ENCODE data around the gene KANSL1. TPM values are rescaled to one million over a fixed set of nuclear protein-coding genes. Genes with fewer than 3 reads are reported as not detected.
"Not testable (repeated sequence)": the region's sequence is repeated elsewhere in the genome, so short reads cannot be mapped to it uniquely, and the experiment has no call there.

Gene KANSL1
- total RNA-seq, 4 donors from 2014 or later: 53.8 to 107 (median 60.6) TPM

GRCh38 chr17:46009681-46010596 lies 183.3 kb downstream of the KANSL1 start:
- H3K4me3 ChIP-seq (ENCODE audit: low read depth, poor library complexity, severe bottlenecking): no peak overlapping the region
- TF ChIP-seq CTCF (IDR thresholded peaks at IDR 0.05): no peak
- TF ChIP-seq POLR2A (IDR thresholded peaks at IDR 0.05): no peak
- intact Hi-C loops (cut with DNase I; ENCODE audit: low total_unique reads): no loop called here
- DNase-seq (ENCODE audit: low spot score in 2 of 2): no peak
- WGBS, 2 donors: 79 to 87% methylated on average over 33 of the region's 33 CpGs

GRCh38 chr17:46008591-46008990 lies 184.6 kb downstream of the KANSL1 start:
- WGBS, 2 donors: 86 to 89% methylated on average over 9 of the region's 9 CpGs
- no peak overlapping the region for H3K4me3 ChIP-seq (ENCODE audit: low read depth, poor library complexity, severe bottlenecking)
- intact Hi-C loops (cut with DNase I; ENCODE audit: low total_unique reads): no loop called here
- TF ChIP-seq POLR2A (IDR thresholded peaks at IDR 0.05) (no peak), CTCF (IDR thresholded peaks at IDR 0.05) (no peak)
- no peak for DNase-seq (ENCODE audit: low spot score in 2 of 2)

GRCh38 chr17:46007461-46007965 lies 185.7 kb downstream of the KANSL1 start:
- TF ChIP-seq POLR2A (IDR thresholded peaks at IDR 0.05) (no peak), CTCF (IDR thresholded peaks at IDR 0.05) (no peak)
- 63 to 67% methylated on average over 2 of the region's 2 CpGs for WGBS, 2 donors

GRCh38 chr17:46006082-46006481 lies 187.1 kb downstream of the KANSL1 start:
- H3K4me3 ChIP-seq (ENCODE audit: low read depth, poor library complexity, severe bottlenecking); DNase-seq (ENCODE audit: low spot score in 2 of 2); intact Hi-C loops (cut with DNase I; ENCODE audit: low total_unique reads): not testable (repeated sequence)
- 100% methylated on average over 1 of the region's 1 CpG for WGBS, 2 donors

More at GRCh38 chr17:46007461-46007965, 185.7 kb downstream of the KANSL1 start:
- intact Hi-C loops (cut with DNase I; ENCODE audit: low total_unique reads): no loop called here
- H3K4me3 ChIP-seq (ENCODE audit: low read depth, poor library complexity, severe bottlenecking): no peak overlapping the region
- no peak for DNase-seq (ENCODE audit: low spot score in 2 of 2)

- WGBS, 2 donors: 24 to 55% methylated on average over 5 to 6 of the region's 6 CpGs
- no peak overlapping the region for H3K4me3 ChIP-seq (ENCODE audit: low read depth, poor library complexity, severe bottlenecking)
- TF ChIP-seq CTCF (IDR thresholded peaks at IDR 0.05) (no peak), POLR2A (IDR thresholded peaks at IDR 0.05) (no peak)
- DNase-seq (ENCODE audit: low spot score in 2 of 2): no peak
- intact Hi-C loops (cut with DNase I; ENCODE audit: low total_unique reads): loop anchor here (5.0 kb wide), 1 partner anchor 208 kb away; no protein-coding TSS in a partner anchor
Observed at GRCh38 chr17:46003907-46004748, 189.1 kb downstream of the KANSL1 start.

GRCh38 chr17:46002973-46003316 lies 190.3 kb downstream of the KANSL1 start:
- intact Hi-C loops (cut with DNase I; ENCODE audit: low total_unique reads): loop anchor here (5.0 kb wide), 1 partner anchor 209 kb away; no protein-coding TSS in a partner anchor
- no peak overlapping the region for H3K4me3 ChIP-seq (ENCODE audit: low read depth, poor library complexity, severe bottlenecking)
- TF ChIP-seq CTCF (IDR thresholded peaks at IDR 0.05) (no peak), POLR2A (IDR thresholded peaks at IDR 0.05) (no peak)
- no peak for DNase-seq (ENCODE audit: low spot score in 2 of 2)
- WGBS, 2 donors: 72 to 87% methylated on average over 7 of the region's 7 CpGs
